WI38 (cell line): Measurements from ENCODE around the gene SRGAP3.

Source experiments
- H3K4me3 ChIP-seq: 2 replicates; pipeline ENCODE4 v1.5.1; 2011; ENCODE audit warnings: low read depth, mild to moderate bottlenecking, control low read depth, low read length
- CTCF ChIP-seq: IDR thresholded peaks from 2 replicates; pipeline ENCODE4 v1.5.1; 2012; ENCODE audit warnings: low read depth, mild to moderate bottlenecking, control low read depth, low read length

The SRGAP3 gene

GRCh38 chr3:9168241-9168741 lies 81.2 kb downstream of the SRGAP3 start:
- TF ChIP-seq CTCF, result no peak
- H3K4me3 ChIP-seq, result no peak overlapping the region

DNA sequence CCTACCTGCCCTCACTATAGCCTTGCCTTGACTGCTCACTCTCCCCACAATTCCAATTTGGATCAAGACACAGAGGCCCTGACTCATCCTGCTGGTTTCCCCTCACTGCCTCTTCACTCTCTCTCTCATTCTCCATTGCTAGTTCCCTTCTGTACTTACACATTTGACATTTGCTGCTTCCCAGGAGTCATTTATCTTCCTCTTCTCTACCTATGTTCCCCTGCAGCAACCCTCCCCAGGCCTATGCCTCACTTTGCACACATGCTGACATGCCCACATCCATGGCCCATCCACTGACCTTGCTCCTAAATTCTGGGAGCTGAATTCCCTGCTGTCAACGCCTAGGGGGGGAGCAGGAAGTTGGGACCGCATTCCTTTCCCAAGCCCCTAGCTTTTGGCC lies 82.2 kb downstream of the SRGAP3 start:
- no peak overlapping the region for H3K4me3 ChIP-seq
- no peak for TF ChIP-seq CTCF

DNA sequence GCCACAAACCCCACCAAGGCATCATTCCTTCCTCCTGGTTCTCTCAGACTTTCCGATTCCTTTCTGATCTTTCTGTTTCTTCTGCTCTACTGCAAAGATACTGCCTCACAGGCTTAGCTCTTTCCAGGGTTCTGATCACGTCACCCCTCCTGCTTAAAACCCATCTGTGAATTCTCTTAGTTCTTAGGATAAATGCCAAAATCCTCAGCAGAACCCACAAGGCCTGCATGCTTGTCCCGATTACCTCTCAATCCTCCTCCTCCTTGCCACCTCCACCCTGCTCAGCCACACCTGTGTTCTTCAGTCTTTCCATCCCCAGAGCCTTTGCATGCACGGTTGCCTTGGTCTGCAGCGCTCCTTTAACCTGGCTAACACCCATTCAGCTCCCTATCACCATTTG lies 84.0 kb downstream of the SRGAP3 start:
- H3K4me3 ChIP-seq, result no peak overlapping the region
- no peak for TF ChIP-seq CTCF

DNA sequence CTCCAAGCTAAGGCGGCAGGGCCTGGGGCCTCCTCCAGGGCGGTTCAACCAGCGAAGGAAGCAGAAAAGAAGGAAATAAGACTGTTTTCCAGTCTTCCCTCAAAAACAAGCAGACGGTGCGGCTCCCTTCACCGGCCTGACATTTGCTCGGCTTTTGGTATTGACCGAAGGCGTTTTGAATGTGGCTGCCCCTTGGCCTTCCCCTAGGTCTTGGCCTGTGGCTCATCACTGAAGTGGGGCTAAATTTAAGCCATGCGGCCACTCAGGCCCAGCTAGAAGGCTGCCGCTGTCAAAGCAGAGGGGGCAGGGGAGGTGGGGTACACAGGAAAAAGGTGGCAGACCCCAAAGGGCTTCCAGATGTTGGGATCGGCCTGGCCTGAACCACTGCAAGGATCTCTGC lies 86.2 kb downstream of the SRGAP3 start:
- H3K4me3 ChIP-seq, result no peak overlapping the region
- TF ChIP-seq CTCF, result no peak

DNA sequence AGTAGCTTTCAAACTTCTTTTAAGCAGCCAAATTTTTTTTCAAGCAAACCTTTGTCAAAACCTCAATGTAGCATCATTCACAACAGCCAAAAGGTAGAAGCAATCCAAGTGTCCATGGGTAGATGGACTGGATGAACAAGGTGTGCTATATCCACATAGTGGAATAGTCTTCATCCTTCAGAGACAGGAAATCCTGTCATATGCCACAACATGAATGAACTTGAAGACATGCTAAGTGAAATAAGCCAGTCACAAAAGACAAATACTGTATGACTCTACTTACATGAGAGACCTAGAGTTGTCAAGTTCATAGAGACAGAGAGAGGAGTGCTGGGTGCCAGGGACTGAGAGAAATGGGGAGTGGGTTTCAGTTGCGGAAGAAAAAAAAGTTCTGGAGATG lies 87.6 kb downstream of the SRGAP3 start:
- H3K4me3 ChIP-seq, result no peak overlapping the region
- no peak for TF ChIP-seq CTCF

DNA sequence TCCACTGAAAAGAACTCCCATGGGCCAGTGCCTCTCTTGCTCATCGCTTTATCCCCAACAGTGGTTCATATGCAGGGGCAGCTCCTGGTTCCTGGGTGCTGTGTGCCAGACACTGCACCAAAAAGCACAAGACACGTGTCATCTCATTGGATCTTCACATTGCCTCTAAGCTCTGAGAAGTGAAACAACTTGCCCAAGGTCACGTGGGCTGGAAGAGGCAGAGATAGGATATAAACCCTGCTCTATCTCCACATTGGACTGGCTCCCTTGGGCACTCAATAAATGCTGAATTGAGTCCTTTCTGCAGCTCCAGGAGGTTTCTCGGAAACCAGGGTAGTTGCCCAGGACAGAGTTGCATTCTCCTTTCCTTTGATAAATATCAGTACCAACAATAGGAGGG lies 88.1 kb downstream of the SRGAP3 start:
- no peak for TF ChIP-seq CTCF
- H3K4me3 ChIP-seq, result no peak overlapping the region

DNA sequence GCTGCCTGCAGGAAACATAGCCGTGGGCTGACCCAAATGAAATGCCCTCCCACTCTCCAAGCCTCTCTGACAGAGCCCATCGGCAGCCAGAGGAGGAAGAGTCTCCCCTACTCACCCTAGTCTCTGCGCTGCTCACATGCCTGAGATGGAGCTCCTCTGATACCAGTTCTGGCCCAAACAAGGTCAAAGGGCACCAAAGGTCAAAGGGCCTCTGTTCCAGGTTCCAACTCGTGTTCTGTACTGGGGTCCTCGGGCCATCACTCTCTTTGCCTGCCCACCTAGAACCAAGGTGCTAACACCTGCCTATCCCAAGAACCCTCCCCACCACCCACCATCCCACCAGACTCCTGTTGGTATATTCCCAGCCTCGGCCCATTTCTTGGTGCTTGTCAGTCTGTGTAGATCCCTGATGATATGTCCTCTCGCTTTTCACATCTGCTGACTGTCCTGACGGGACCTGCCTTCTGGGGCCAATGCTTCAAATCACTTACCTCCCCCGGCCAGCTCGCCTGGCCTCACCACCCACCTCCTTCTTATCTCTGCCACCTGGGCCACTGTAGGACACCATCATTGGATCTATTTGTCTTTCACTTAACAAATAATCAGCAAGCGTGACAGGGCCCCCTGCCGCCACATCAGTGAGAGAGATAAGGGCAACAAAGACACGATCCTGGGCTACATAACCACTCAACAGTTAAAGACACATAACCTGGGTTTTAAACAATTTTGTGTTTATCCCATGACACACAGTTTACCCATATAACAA lies 90.4 kb downstream of the SRGAP3 start:
- no peak overlapping the region for H3K4me3 ChIP-seq
- no peak for TF ChIP-seq CTCF
